Right lobe of liver (tissue), 4 donors: ENCODE results near the gene HMHB1.

ENCODE experiments used
- CTCF ChIP-seq, 4 donors: fragments of 200-600 bp in 3 of 4; fragments of 450-650 bp in 1 of 4; IDR thresholded peaks; one replicate each; pipeline versions ENCODE4 v1.5.1 to v1.8.0; 2016 to 2022; ENCODE audit warnings: antibody characterized with exemption in 4 of 4, mild to moderate bottlenecking in 2 of 4
- POLR2A ChIP-seq: fragments of 450-650 bp; IDR thresholded peaks from one replicate; pipeline ENCODE4 v1.6.1; 2017; ENCODE audit warnings: antibody characterized with exemption, mild to moderate bottlenecking
- donor health status: DM: no; HTN: no; CAD: no.
- donor health status: DM: no; HTN: no; CAD: no.
- donor health status: DM: no; HTN: yes; CAD: no.

- TF ChIP-seq CTCF (IDR thresholded peaks at IDR 0.05) (no peak), POLR2A (no peak)
Observed at GRCh38 chr5:143779506-143779905, 32.5 kb upstream of the HMHB1 start.
